ENCODE results near the gene PRICKLE4.

The PRICKLE4 gene

GRCh38 chr6:41748102-41748477 is 32.5 kb upstream of the PRICKLE4 start:
- H3K36me3 ChIP-seq (ENCODE audit: insufficient read depth, low read length): no peaks in the 10 kb centered on the region
- H3K9me2 ChIP-seq (replicated peaks; ENCODE audit: low read depth, low read length): no peaks in the 10 kb centered on the region
- H3K4me1 ChIP-seq (ENCODE audit: insufficient read depth, low read length, poor library complexity, severe bottlenecking): no peaks in the 10 kb centered on the region
- no peaks in the 10 kb centered on the region for H3F3A ChIP-seq (ENCODE audit: low read depth)
- H3K4me2 ChIP-seq (ENCODE audit: low read depth, low read length, poor library complexity, severe bottlenecking): no peak overlapping the region
- TF ChIP-seq EZH2phosphoT487 (IDR thresholded peaks at IDR 0.05; ENCODE audit: borderline replicate concordance): no peak
- TF ChIP-seq CTCF (conservative IDR thresholded peaks at IDR 0.05; ENCODE audit: low read length): no peak
- no peak overlapping the region for H3K4me3 ChIP-seq (ENCODE audit: low read length, poor library complexity, severe bottlenecking)
- H3K9ac ChIP-seq (ENCODE audit: low read depth, low read length, poor library complexity, severe bottlenecking): no peak overlapping the region
- no peaks in the 10 kb centered on the region for H3K79me2 ChIP-seq (ENCODE audit: insufficient read depth, low read length)
- H3K27me3 ChIP-seq (ENCODE audit: insufficient read depth, low read length, poor library complexity, severe bottlenecking): no peaks in the 10 kb centered on the region
- no peaks in the 10 kb centered on the region for H4K20me1 ChIP-seq (ENCODE audit: insufficient read depth, low read length, poor library complexity, severe bottlenecking)
- H3K9me3 ChIP-seq (ENCODE audit: insufficient read depth, low read depth, low read length): no peaks in the 10 kb centered on the region
- H2AFZ ChIP-seq (ENCODE audit: low read length): no peak overlapping the region

- Histone ChIP-seq H3K4me1 (ENCODE audit: insufficient read depth, low read length, poor library complexity, severe bottlenecking) (no peaks in the 10 kb centered on the region), H3K36me3 (ENCODE audit: insufficient read depth, low read length) (no peaks in the 10 kb centered on the region), H3K9me2 (replicated peaks; ENCODE audit: low read depth, low read length) (no peaks in the 10 kb centered on the region), H3K9me3 (ENCODE audit: insufficient read depth, low read depth, low read length) (no peaks in the 10 kb centered on the region), H4K20me1 (ENCODE audit: insufficient read depth, low read length, poor library complexity, severe bottlenecking) (no peaks in the 10 kb centered on the region), H3K4me2 (ENCODE audit: low read depth, low read length, poor library complexity, severe bottlenecking) (no peak overlapping the region), H3K4me3 (ENCODE audit: low read length, poor library complexity, severe bottlenecking) (no peak overlapping the region), H2AFZ (ENCODE audit: low read length) (no peak overlapping the region), H3K79me2 (ENCODE audit: insufficient read depth, low read length) (no peaks in the 10 kb centered on the region), H3K27me3 (ENCODE audit: insufficient read depth, low read length, poor library complexity, severe bottlenecking) (no peaks in the 10 kb centered on the region), H3F3A (ENCODE audit: low read depth) (no peaks in the 10 kb centered on the region), H3K9ac (ENCODE audit: low read depth, low read length, poor library complexity, severe bottlenecking) (no peak overlapping the region)
- TF ChIP-seq CTCF (conservative IDR thresholded peaks at IDR 0.05; ENCODE audit: low read length) (no peak), EZH2phosphoT487 (IDR thresholded peaks at IDR 0.05; ENCODE audit: borderline replicate concordance) (no peak)
Measured at GRCh38 chr6:41748542-41748941, 32.0 kb upstream of the PRICKLE4 start.

GRCh38 chr6:41750374-41750773 is 30.2 kb upstream of the PRICKLE4 start:
- no peaks in the 10 kb centered on the region for H3K36me3 ChIP-seq (ENCODE audit: insufficient read depth, low read length)

More at GRCh38 chr6:41750374-41750773, 30.2 kb upstream of the PRICKLE4 start:
- Histone ChIP-seq H3K9me3 (ENCODE audit: insufficient read depth, low read depth, low read length) (no peaks in the 10 kb centered on the region), H3K4me1 (ENCODE audit: insufficient read depth, low read length, poor library complexity, severe bottlenecking) (no peaks in the 10 kb centered on the region), H3F3A (ENCODE audit: low read depth) (no peaks in the 10 kb centered on the region), H3K27me3 (ENCODE audit: insufficient read depth, low read length, poor library complexity, severe bottlenecking) (no peaks in the 10 kb centered on the region), H3K9ac (ENCODE audit: low read depth, low read length, poor library complexity, severe bottlenecking) (no peak overlapping the region), H3K4me3 (ENCODE audit: low read length, poor library complexity, severe bottlenecking) (no peak overlapping the region), H4K20me1 (ENCODE audit: insufficient read depth, low read length, poor library complexity, severe bottlenecking) (no peaks in the 10 kb centered on the region), H3K9me2 (replicated peaks; ENCODE audit: low read depth, low read length) (no peaks in the 10 kb centered on the region), H2AFZ (ENCODE audit: low read length) (no peak overlapping the region), H3K79me2 (ENCODE audit: insufficient read depth, low read length) (no peaks in the 10 kb centered on the region), H3K4me2 (ENCODE audit: low read depth, low read length, poor library complexity, severe bottlenecking) (no peak overlapping the region)
- TF ChIP-seq EZH2phosphoT487 (IDR thresholded peaks at IDR 0.05; ENCODE audit: borderline replicate concordance): no peak
- no peak for TF ChIP-seq CTCF (conservative IDR thresholded peaks at IDR 0.05; ENCODE audit: low read length)
